Erythroblast (primary cell): Measurements from ENCODE around the gene SAPCD2.

Source experiments
- GATA1 ChIP-seq: IDR thresholded peaks from 2 replicates; pipeline ENCODE4 v1.6.1; 2011; ENCODE audit warnings: low read depth, mild to moderate bottlenecking, control low read depth, low read length, moderate library complexity
- POLR2A ChIP-seq: IDR thresholded peaks from 2 replicates; pipeline ENCODE4 v1.6.1; 2011; ENCODE audit warnings: mild to moderate bottlenecking, low read length

- no peak for TF ChIP-seq POLR2A
- no peak for TF ChIP-seq GATA1
These were observed 43.9 kb upstream of the SAPCD2 start for GRCh38 chr9:137114220-137114612.
